HEK293T (cell line): ENCODE results near the gene SPANXC.

Source experiments
- ARNT ChIP-seq: fragments of 450-650 bp; IDR thresholded peaks from 2 replicates; pipeline ENCODE4 v1.6.1; 2017; ENCODE audit warnings: mild to moderate bottlenecking
- CTBP1 ChIP-seq: fragments of 450-650 bp; IDR thresholded peaks from 2 replicates; pipeline ENCODE4 v1.6.1; 2016; ENCODE audit warnings: borderline replicate concordance
- ELF4 ChIP-seq: fragments of 450-650 bp; IDR thresholded peaks from 2 replicates; pipeline ENCODE4 v1.6.1; 2017; ENCODE audit warnings: antibody characterized with exemption
- FOXA1 ChIP-seq: fragments of 450-650 bp; IDR thresholded peaks from 2 replicates; pipeline ENCODE4 v1.6.1; 2016; ENCODE audit warnings: mild to moderate bottlenecking
- FOXM1 ChIP-seq: fragments of 450-650 bp; IDR thresholded peaks from 2 replicates; pipeline ENCODE4 v1.6.1; 2017; ENCODE audit warnings: mild to moderate bottlenecking, borderline replicate concordance
- L3MBTL2 ChIP-seq: fragments of 450-650 bp; conservative IDR thresholded peaks from 2 replicates; pipeline ENCODE4 v1.6.1; 2016; ENCODE audit warnings: mild to moderate bottlenecking
- LEF1 ChIP-seq: fragments of 450-650 bp; IDR thresholded peaks from 2 replicates; pipeline ENCODE4 v1.6.1; 2017; ENCODE audit warnings: mild to moderate bottlenecking, borderline replicate concordance
- NFRKB ChIP-seq: fragments of 450-650 bp; IDR thresholded peaks from 2 replicates; pipeline ENCODE4 v1.6.1; 2016; ENCODE audit warnings: mild to moderate bottlenecking, moderate library complexity
- TARDBP ChIP-seq: fragments of 450-650 bp; IDR thresholded peaks from 2 replicates; pipeline ENCODE4 v1.6.1; 2016

DNA sequence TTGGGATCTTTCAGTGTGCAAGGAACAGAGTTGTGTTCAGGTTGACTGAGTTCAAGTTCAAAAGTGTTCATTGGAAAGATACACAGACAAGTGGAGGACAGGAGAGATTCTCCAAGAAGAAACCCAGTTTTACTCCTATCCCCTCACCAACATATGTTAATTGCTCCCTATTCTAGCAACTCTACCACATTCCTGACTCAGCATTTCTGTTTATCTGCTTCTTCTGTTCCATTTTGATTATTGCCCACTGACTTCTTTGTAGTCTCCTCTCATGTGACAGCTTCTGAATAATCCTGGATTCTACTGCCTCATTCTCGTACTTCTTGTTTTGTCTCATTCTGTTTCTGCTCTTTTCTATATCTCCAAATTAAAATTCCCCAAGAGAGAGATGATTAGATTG, 15.8 kb upstream of the SPANXC start:
- no peak for TF ChIP-seq FOXA1
- no peak for TF ChIP-seq CTBP1
- TF ChIP-seq ELF4, result no peak
- no peak for TF ChIP-seq L3MBTL2
- no peak for TF ChIP-seq ARNT
- TF ChIP-seq NFRKB, result no peak
- TF ChIP-seq FOXM1, result no peak
- TF ChIP-seq TARDBP, result no peak
- no peak for TF ChIP-seq LEF1
